DOHH2 (cell line): ENCODE results near the gene PLXNA2.

Source experiments
- H3F3A ChIP-seq: fragments of 200-600 bp; sonication (generic), shearing (Covaris generic); 2 replicates; pipeline ENCODE4 v1.6.0; 2016; ENCODE audit warnings: antibody characterized with exemption, mild to moderate bottlenecking; ENCODE audit not compliant: control insufficient read depth, insufficient read depth
- H3K27ac ChIP-seq: fragments of 200-600 bp; sonication (generic); 2 replicates; pipeline ENCODE4 v1.5.1; 2014; ENCODE audit warnings: low read depth, mild to moderate bottlenecking, low read length, moderate library complexity
- H3K27me3 ChIP-seq: fragments of 200-600 bp; sonication (generic); 2 replicates; pipeline ENCODE4 v1.6.1; 2014; ENCODE audit warnings: mild to moderate bottlenecking, low read length, mixed read lengths; ENCODE audit not compliant: control insufficient read depth
- H3K36me3 ChIP-seq: fragments of 200-600 bp; sonication (generic); 2 replicates; pipeline ENCODE4 v1.6.1; 2014; ENCODE audit warnings: mild to moderate bottlenecking, low read length, moderate library complexity, mixed read lengths; ENCODE audit not compliant: control insufficient read depth
- H3K4me1 ChIP-seq: fragments of 200-600 bp; sonication (generic); 2 replicates; pipeline ENCODE4 v1.6.1; 2014; ENCODE audit warnings: mild to moderate bottlenecking, low read length, mixed read lengths; ENCODE audit not compliant: control insufficient read depth
- H3K4me2 ChIP-seq: fragments of 200-600 bp; sonication (generic); 2 replicates; pipeline ENCODE4 v1.6.0; 2014; ENCODE audit warnings: mild to moderate bottlenecking, low read length, moderate library complexity
- H3K4me3 ChIP-seq: fragments of 200-600 bp; sonication (generic); 2 replicates; pipeline ENCODE4 v1.5.1; 2014; ENCODE audit warnings: mild to moderate bottlenecking, low read length, mixed read lengths
- H3K79me2 ChIP-seq: fragments of 200-600 bp; sonication (generic); 2 replicates; pipeline ENCODE4 v1.6.1; 2014; ENCODE audit warnings: mild to moderate bottlenecking, low read length, mixed read lengths; ENCODE audit not compliant: control insufficient read depth
- H3K9me2 ChIP-seq: fragments of 200-600 bp; sonication (generic); replicated peaks from 2 replicates; pipeline ENCODE4 v1.6.1; 2014; ENCODE audit warnings: mild to moderate bottlenecking, low read length, mixed read lengths; ENCODE audit not compliant: control insufficient read depth
- H3K9me3 ChIP-seq: fragments of 200-600 bp; sonication (generic); 2 replicates; pipeline ENCODE4 v1.6.1; 2014; ENCODE audit warnings: antibody characterized with exemption, low read length, mixed read lengths; ENCODE audit not compliant: control insufficient read depth, insufficient read depth
- H4K20me1 ChIP-seq: fragments of 200-600 bp; sonication (generic); 2 replicates; pipeline ENCODE4 v1.6.0; 2014; ENCODE audit warnings: low read depth, mild to moderate bottlenecking, antibody characterized with exemption, low read length, moderate library complexity; ENCODE audit not compliant: control insufficient read depth, insufficient read depth
- EZH2phosphoT487 ChIP-seq: fragments of 200-600 bp; sonication (generic); IDR thresholded peaks from 2 replicates; pipeline ENCODE4 v1.6.1; 2017; ENCODE audit warnings: borderline replicate concordance, mild to moderate bottlenecking, antibody characterized with exemption, low read length, moderate library complexity, mixed read lengths
- TF ChIP-seq, protein P1 (sequence below): fragments of 200-600 bp; sonication (generic); IDR thresholded peaks from one replicate; pipeline ENCODE4 v1.5.1; 2014; ENCODE audit warnings: antibody characterized with exemption, mild to moderate bottlenecking, low read depth, low read length; ENCODE audit not compliant: poor library complexity, severe bottlenecking

Gene PLXNA2

DNA sequence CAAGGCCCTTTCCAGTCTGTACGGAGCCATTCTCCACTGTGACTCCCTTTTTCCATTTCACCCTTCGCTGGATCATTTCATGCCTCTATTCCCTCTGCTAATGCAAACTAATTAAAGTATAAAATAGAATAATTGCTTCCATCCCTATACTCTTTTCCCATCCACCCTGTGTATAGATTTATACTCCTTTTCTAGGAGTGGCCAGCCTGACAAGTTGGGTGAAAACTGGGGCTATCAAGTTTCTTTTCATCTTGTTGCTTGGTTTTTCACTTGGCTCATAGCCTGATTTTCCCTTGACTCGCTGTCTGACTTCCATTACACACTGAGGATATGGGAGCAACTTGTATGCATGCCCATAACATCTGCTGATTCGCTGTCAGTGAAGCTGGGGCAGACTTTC lies 107.0 kb downstream of the PLXNA2 start:
- H3K27ac ChIP-seq, result no peak overlapping the region
- no peaks in the 10 kb centered on the region for H3K9me2 ChIP-seq

DNA sequence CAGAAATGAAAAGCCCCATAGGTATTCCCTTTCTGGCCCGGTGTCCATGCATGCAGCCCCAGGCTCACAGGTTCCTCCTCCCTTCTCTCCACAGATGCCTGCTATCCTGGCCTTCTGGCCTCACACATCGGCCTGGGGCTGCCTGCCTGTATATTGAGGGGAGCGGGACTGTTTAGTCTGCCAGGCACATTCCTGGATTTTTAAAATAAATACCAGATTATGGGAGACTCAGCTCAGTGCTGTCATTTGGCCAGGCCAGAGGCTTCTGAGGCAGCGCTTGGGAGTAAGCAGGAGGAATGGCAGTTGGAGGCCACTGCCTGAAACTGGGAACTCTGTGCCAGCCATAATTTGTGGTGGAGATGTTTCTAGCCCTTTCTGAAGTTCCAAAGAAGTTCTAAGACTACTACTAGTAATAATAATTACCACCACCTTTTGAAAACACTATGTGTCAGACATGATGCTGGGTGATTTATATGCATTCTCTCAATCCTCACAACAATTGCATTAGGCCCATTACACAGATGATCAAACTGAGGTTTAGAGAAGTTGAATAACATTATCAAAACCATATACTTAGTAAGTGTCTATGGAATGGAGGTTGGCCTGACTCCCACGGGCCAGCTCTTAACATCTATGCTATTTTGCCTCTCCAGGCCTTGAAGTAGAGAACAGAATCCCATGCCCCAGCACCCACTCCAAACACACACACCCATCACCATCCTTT lies 107.6 kb downstream of the PLXNA2 start:
- H3K9me2 ChIP-seq, result no peaks in the 10 kb centered on the region
- H3K79me2 ChIP-seq, result no peaks in the 10 kb centered on the region
- no peak overlapping the region for H3K4me3 ChIP-seq
- no peak overlapping the region for H3K4me2 ChIP-seq
- H3K27ac ChIP-seq, result no peak overlapping the region
- no peaks in the 10 kb centered on the region for H3F3A ChIP-seq
- no peaks in the 10 kb centered on the region for H4K20me1 ChIP-seq
- no peaks in the 10 kb centered on the region for H3K9me3 ChIP-seq
- 0 out of 2 replicates have a peak, but pooled peaks cover 3% of the 10 kb centered on the region for H3K4me1 ChIP-seq
- H3K36me3 ChIP-seq, result no peaks in the 10 kb centered on the region
- TF ChIP-seq, protein P1, sequence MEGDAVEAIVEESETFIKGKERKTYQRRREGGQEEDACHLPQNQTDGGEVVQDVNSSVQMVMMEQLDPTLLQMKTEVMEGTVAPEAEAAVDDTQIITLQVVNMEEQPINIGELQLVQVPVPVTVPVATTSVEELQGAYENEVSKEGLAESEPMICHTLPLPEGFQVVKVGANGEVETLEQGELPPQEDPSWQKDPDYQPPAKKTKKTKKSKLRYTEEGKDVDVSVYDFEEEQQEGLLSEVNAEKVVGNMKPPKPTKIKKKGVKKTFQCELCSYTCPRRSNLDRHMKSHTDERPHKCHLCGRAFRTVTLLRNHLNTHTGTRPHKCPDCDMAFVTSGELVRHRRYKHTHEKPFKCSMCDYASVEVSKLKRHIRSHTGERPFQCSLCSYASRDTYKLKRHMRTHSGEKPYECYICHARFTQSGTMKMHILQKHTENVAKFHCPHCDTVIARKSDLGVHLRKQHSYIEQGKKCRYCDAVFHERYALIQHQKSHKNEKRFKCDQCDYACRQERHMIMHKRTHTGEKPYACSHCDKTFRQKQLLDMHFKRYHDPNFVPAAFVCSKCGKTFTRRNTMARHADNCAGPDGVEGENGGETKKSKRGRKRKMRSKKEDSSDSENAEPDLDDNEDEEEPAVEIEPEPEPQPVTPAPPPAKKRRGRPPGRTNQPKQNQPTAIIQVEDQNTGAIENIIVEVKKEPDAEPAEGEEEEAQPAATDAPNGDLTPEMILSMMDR, result no peak
- no peak for TF ChIP-seq EZH2phosphoT487
- peaks cover 21% of the 10 kb centered on the region for H3K27me3 ChIP-seq

More for the DNA sequence above, 107.0 kb downstream of the PLXNA2 start:
- Histone ChIP-seq H3K4me1 (no peaks in the 10 kb centered on the region), H3K79me2 (no peaks in the 10 kb centered on the region), H4K20me1 (no peaks in the 10 kb centered on the region), H3K36me3 (no peaks in the 10 kb centered on the region), H3K4me3 (no peak overlapping the region), H3K9me3 (no peaks in the 10 kb centered on the region), H3F3A (no peaks in the 10 kb centered on the region), H3K27me3 (peaks cover 17% of the 10 kb centered on the region), H3K4me2 (no peak overlapping the region)
- TF ChIP-seq EZH2phosphoT487, result no peak
- TF ChIP-seq, protein P1, result no peak

DNA sequence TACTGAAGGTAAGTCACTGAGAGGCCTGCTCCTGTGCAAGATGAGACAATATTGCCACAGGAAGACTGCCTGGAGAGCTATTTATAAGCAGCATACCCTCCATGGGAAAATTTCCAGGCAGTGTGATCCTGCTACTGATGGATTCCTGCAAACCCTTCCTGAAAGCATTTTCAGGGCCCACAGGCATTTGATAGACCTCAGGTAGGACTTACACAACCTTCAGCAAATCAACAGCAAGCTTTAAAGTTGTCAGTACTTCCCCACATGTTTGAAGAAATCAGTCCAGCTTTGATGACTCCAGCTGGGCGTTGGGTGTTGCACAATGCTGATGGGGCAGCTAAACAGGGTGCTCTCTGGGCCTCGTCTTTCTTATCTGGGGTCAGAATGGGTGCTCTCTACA lies 108.8 kb downstream of the PLXNA2 start:
- Histone ChIP-seq H3K27me3 (peaks cover 18% of the 10 kb centered on the region), H3K9me3 (no peaks in the 10 kb centered on the region), H3F3A (no peaks in the 10 kb centered on the region), H3K4me2 (no peak overlapping the region), H3K36me3 (no peaks in the 10 kb centered on the region), H3K27ac (no peak overlapping the region), H3K79me2 (no peaks in the 10 kb centered on the region), H3K4me1 (0 out of 2 replicates have a peak, but pooled peaks cover 3% of the 10 kb centered on the region), H4K20me1 (no peaks in the 10 kb centered on the region), H3K9me2 (no peaks in the 10 kb centered on the region), H3K4me3 (no peak overlapping the region)
- TF ChIP-seq, protein P1, result no peak
- no peak for TF ChIP-seq EZH2phosphoT487
